Upper lobe of left lung (tissue), 4 donors: Measurements from ENCODE around the gene ITGB7.

ENCODE experiments used
- EP300 ChIP-seq, 4 donors: sonication (generic); formaldehyde crosslinking; IDR thresholded peaks; one replicate each; pipeline ENCODE4 v1.5.1; 2017; ENCODE audit warnings: antibody characterized with exemption in 4 of 4, control low read depth in 2 of 4
- POLR2A ChIP-seq, 4 donors: fragments of 450-650 bp; IDR thresholded peaks; one replicate each; pipeline ENCODE4 v1.5.1; 2016 to 2017; ENCODE audit warnings: antibody characterized with exemption in 4 of 4, mild to moderate bottlenecking in 2 of 4
- POLR2AphosphoS5 ChIP-seq, 2 donors: sonication (generic); formaldehyde crosslinking; IDR thresholded peaks; one replicate each; pipeline ENCODE4 v1.5.1; 2017; ENCODE audit warnings: antibody characterized with exemption in 2 of 2
- TF ChIP-seq, protein P1 (sequence below), 6 experiments: fragments of 450-650 bp in 4 of 6; fragments of 200-600 bp in 2 of 6; sonication (generic) in 2 of 6; IDR thresholded peaks; one replicate each; pipeline ENCODE4 v1.5.1; 2016 to 2019; ENCODE audit warnings: antibody characterized with exemption in 6 of 6

DNA sequence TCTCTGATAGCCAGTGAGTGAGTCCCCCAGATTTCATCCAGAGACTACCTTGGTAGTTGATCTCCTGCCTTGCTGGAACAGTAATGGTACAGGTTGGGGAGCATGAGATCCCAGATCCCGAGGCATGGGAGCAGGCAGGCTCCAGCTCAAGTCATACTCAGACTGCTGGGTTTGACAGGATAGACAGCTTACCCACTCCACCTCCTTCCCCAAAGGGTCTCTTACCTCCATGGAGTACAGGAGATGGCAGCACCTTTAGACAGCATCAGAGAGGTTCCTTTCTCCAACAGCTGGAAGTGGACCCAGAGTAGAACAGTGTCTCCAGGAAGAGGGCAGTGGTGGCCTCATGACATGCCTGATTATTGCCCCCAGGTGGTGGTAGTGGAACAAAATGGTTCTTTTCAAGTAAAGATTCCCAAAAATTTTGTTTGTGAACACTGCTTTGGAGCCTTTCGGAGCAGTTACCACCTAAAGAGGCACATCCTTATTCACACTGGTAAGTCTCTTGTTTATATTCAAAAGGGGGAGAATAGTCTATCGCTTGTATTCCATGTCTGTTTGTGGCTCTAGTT lies 21.4 kb downstream of the ITGB7 start:
- TF ChIP-seq, protein P1, sequence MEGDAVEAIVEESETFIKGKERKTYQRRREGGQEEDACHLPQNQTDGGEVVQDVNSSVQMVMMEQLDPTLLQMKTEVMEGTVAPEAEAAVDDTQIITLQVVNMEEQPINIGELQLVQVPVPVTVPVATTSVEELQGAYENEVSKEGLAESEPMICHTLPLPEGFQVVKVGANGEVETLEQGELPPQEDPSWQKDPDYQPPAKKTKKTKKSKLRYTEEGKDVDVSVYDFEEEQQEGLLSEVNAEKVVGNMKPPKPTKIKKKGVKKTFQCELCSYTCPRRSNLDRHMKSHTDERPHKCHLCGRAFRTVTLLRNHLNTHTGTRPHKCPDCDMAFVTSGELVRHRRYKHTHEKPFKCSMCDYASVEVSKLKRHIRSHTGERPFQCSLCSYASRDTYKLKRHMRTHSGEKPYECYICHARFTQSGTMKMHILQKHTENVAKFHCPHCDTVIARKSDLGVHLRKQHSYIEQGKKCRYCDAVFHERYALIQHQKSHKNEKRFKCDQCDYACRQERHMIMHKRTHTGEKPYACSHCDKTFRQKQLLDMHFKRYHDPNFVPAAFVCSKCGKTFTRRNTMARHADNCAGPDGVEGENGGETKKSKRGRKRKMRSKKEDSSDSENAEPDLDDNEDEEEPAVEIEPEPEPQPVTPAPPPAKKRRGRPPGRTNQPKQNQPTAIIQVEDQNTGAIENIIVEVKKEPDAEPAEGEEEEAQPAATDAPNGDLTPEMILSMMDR (IDR thresholded peaks at IDR 0.05) = no peak
- TF ChIP-seq EP300 (IDR thresholded peaks at IDR 0.05) (no peak), POLR2AphosphoS5 (IDR thresholded peaks at IDR 0.05) (no peak), POLR2A (IDR thresholded peaks at IDR 0.05) (no peak)
